HCT116 (cell line): ENCODE measurements around the gene CAPNS1. TPM values are rescaled to one million over a fixed set of nuclear protein-coding genes. Genes with fewer than 3 reads are reported as not detected.
"Not testable (repeated sequence)": the region's sequence is repeated elsewhere in the genome, so short reads cannot be mapped to it uniquely, and the experiment has no call there.

Experiments used
- ATAC-seq: fragments of 200-7000 bp; cut with Tn5 transposase; 2 replicates; pipeline ENCODE4 v1.9.1; 2020; ENCODE audit warnings: mild to moderate bottlenecking, moderate library complexity
- BruUV-seq: library from RNA; stranded (reverse); fragments of 400-500 nt; replicated peaks from 2 replicates; lab custom pipeline; 2021; lab: Mats Ljungman, UMichigan
- CTCF ChIA-PET: fragments of 300-600 bp; sonication (Branson Sonifier 250); formaldehyde crosslinking; loops from one replicate; lab custom pipeline; 2021; ENCODE audit warnings: antibody characterized with exemption; lab: Charles Lee
- POLR2A ChIA-PET: fragments of 300-600, 350-600 bp; sonication (Branson Sonifier 250); formaldehyde crosslinking; loops from one replicate; lab custom pipeline; 2021; ENCODE audit warnings: antibody characterized with exemption; lab: Charles Lee
- RAD21 ChIA-PET, 2 experiments: fragments of 300-600 bp; sonication (Branson Sonifier 250); formaldehyde crosslinking; loops; one replicate each; lab custom pipeline; 2023; ENCODE audit warnings: low total read pairs in 2 of 2; ENCODE audit not compliant: uncharacterized antibody in 2 of 2, unreplicated experiment in 2 of 2, low non-redundant PET in 1 of 2; lab: Charles Lee
- DNase-seq: peaks from one replicate; pipeline ENCODE4 v3.0.0-alpha.2; 2010; ENCODE audit warnings: low read depth, low spot score
- H2AFZ ChIP-seq: fragments of 200-600 bp; shearing (Covaris generic), sonication (generic); 2 replicates; pipeline ENCODE4 v1.6.1; 2017; ENCODE audit warnings: low read depth, mixed run types, mixed read lengths, antibody characterized with exemption, low read length; ENCODE audit not compliant: poor library complexity, severe bottlenecking
- H3K27ac ChIP-seq: 2 replicates; pipeline ENCODE4 v1.5.1; 2012; ENCODE audit warnings: low read depth, low read length
- H3K27me3 ChIP-seq: fragments of 200-600 bp; sonication (generic); 2 replicates; pipeline ENCODE4 v1.6.1; 2016; ENCODE audit warnings: mixed run types, low read length, mixed read lengths; ENCODE audit not compliant: insufficient read depth
- H3K36me3 ChIP-seq, 2 experiments: fragments of 200-500 bp in 1 of 2; fragments of 200-600 bp in 1 of 2; sonication (Bioruptor generic) in 1 of 2; sonication (generic) in 1 of 2; 2 replicates each; pipeline versions ENCODE4 v1.5.1 to v1.6.1; 2014 to 2016; ENCODE audit warnings: low read length in 2 of 2, inconsistent platforms in 1 of 2, mixed read lengths in 1 of 2, mixed run types in 1 of 2; ENCODE audit not compliant: insufficient read depth in 2 of 2, control insufficient read depth in 1 of 2
- H3K4me1 ChIP-seq, 2 experiments: fragments of 200-600 bp in 1 of 2; sonication (generic) in 1 of 2; 2 replicates each; pipeline versions ENCODE4 v1.5.1 to v1.6.1; 2012 to 2017; ENCODE audit warnings: low read length in 2 of 2, inconsistent platforms in 1 of 2, mild to moderate bottlenecking in 1 of 2, mixed read lengths in 1 of 2, mixed run types in 1 of 2, moderate library complexity in 1 of 2; ENCODE audit not compliant: insufficient read depth in 2 of 2, control insufficient read depth in 1 of 2
- H3K4me2 ChIP-seq: fragments of 200-600 bp; sonication (generic); 2 replicates; pipeline ENCODE4 v1.6.1; 2017; ENCODE audit warnings: mixed run types, low read length, mixed read lengths
- H3K4me3 ChIP-seq, 2 experiments: fragments of 200-600 bp in 1 of 2; sonication (generic) in 1 of 2; replicated peaks in 1 of 2; 2 replicates each; pipeline ENCODE4 v1.5.1; 2011 to 2016; ENCODE audit warnings: low read length in 2 of 2, control low read depth in 1 of 2, low read depth in 1 of 2, mild to moderate bottlenecking in 1 of 2, mixed read lengths in 1 of 2, mixed run types in 1 of 2
- H3K79me2 ChIP-seq: fragments of 200-600 bp; sonication (generic); 2 replicates; pipeline ENCODE4 v1.6.1; 2017; ENCODE audit warnings: mild to moderate bottlenecking, mixed run types, low read length, moderate library complexity, mixed read lengths; ENCODE audit not compliant: insufficient read depth
- H3K9ac ChIP-seq: fragments of 200-600 bp; sonication (generic); 2 replicates; pipeline ENCODE4 v1.6.1; 2016; ENCODE audit warnings: low read length, mixed read lengths
- H3K9me2 ChIP-seq: fragments of 200-600 bp; sonication (generic), shearing (Covaris generic); 2 replicates; pipeline ENCODE4 v1.6.1; 2017; ENCODE audit warnings: mixed run types, mild to moderate bottlenecking, moderate library complexity; ENCODE audit not compliant: insufficient read depth
- H3K9me3 ChIP-seq, 2 experiments: fragments of 200-500 bp in 1 of 2; fragments of 200-600 bp in 1 of 2; sonication (Bioruptor generic) in 1 of 2; sonication (generic) in 1 of 2; 2 replicates each; pipeline ENCODE4 v1.6.1; 2014 to 2017; ENCODE audit warnings: low read length in 2 of 2, mixed read lengths in 2 of 2, inconsistent platforms in 1 of 2, low read depth in 1 of 2, mild to moderate bottlenecking in 1 of 2, mixed run types in 1 of 2, moderate library complexity in 1 of 2; ENCODE audit not compliant: control insufficient read depth in 1 of 2, insufficient read depth in 1 of 2
- H4K20me1 ChIP-seq: fragments of 200-600 bp; sonication (generic), shearing (Covaris generic); 2 replicates; pipeline ENCODE4 v1.6.1; 2017; ENCODE audit warnings: mixed run types, mild to moderate bottlenecking, moderate library complexity; ENCODE audit not compliant: insufficient read depth
- EGR1 ChIP-seq: IDR thresholded peaks from 2 replicates; pipeline ENCODE4 v1.6.1; 2012; ENCODE audit warnings: low read depth
- ELF1 ChIP-seq: IDR thresholded peaks from 2 replicates; pipeline ENCODE4 v1.6.1; 2012; ENCODE audit warnings: low read depth, borderline replicate concordance
- EZH2 ChIP-seq: fragments of 200-600 bp; sonication (generic); IDR thresholded peaks from 2 replicates; pipeline ENCODE4 v1.6.1; 2017; ENCODE audit warnings: antibody characterized with exemption, mixed run types
- FOSL1 ChIP-seq: IDR thresholded peaks from 2 replicates; pipeline ENCODE4 v1.6.1; 2012; ENCODE audit warnings: low read depth
- JUND ChIP-seq: IDR thresholded peaks from 2 replicates; pipeline ENCODE4 v1.6.1; 2012
- POLR2AphosphoS5 ChIP-seq: IDR thresholded peaks from 2 replicates; pipeline ENCODE4 v1.6.1; 2011; ENCODE audit warnings: mild to moderate bottlenecking, low read depth, low read length, moderate library complexity
- SIN3A ChIP-seq: IDR thresholded peaks from 2 replicates; pipeline ENCODE4 v1.6.1; 2012; ENCODE audit warnings: low read depth
- TCF7L2 ChIP-seq: IDR thresholded peaks from 2 replicates; pipeline ENCODE4 v1.7.0; 2011; ENCODE audit warnings: borderline replicate concordance, inconsistent platforms; ENCODE audit not compliant: insufficient read depth, insufficient read length; ENCODE audit errors: extremely low read depth
- YY1 ChIP-seq: IDR thresholded peaks from 2 replicates; pipeline ENCODE4 v1.6.1; 2011; ENCODE audit warnings: low read length, low read depth, moderate library complexity, mild to moderate bottlenecking; ENCODE audit not compliant: insufficient replicate concordance; ENCODE audit errors: extremely low read depth
- intact Hi-C: fragments of 100-400 bp; cut with micrococcal nuclease; formaldehyde crosslinking; loops from 2 replicates; pipeline ENCODE4 v1.10.0; 2022
- total RNA-seq: library from RNA; stranded (reverse); gene quantifications from one replicate; pipeline ENCODE4 v1.2.1, GENCODE V29; 2021; ENCODE audit not compliant: unreplicated experiment

CAPNS1 gene
- total RNA-seq, 1 experiment from 2014 or later, result 621 TPM

- H4K20me1 ChIP-seq, H3K36me3 ChIP-seq, BruUV-seq, H3K27ac ChIP-seq, POLR2A ChIA-PET, H2AFZ ChIP-seq, H3K4me2 ChIP-seq, H3K9me3 ChIP-seq, H3K9ac ChIP-seq, intact Hi-C loops, DNase-seq, H3K27me3 ChIP-seq, H3K79me2 ChIP-seq, H3K4me3 ChIP-seq, RAD21 ChIA-PET, CTCF ChIA-PET, ATAC-seq, H3K9me2 ChIP-seq: not testable (repeated sequence)
- H3K4me1 ChIP-seq, result peaks cover 15 to 28% of the 10 kb centered on the region in 2 experiments
Observed at GRCh38 chr19:36179077-36179476, 39.2 kb downstream of the CAPNS1 start.

- no peaks in the 10 kb centered on the region for H3K79me2 ChIP-seq
- intact Hi-C loops, result no loop called here
- no peaks in the 10 kb centered on the region for H3K9me2 ChIP-seq
- H2AFZ ChIP-seq, result no peak overlapping the region
- H3K4me2 ChIP-seq, result peak overlapping the region; percentile 64
- H3K4me3 ChIP-seq, result peak overlapping the region in 1 of 2 experiments; percentile 5; a peak in 1 of 4 replicates
- H3K27ac ChIP-seq, result peak overlapping the region; percentile 58; the same call in 1 of the 2 replicates
- H3K9me3 ChIP-seq, result no peaks in the 10 kb centered on the region
- RAD21 ChIA-PET, result no interaction called here
- CTCF ChIA-PET, result no interaction called here
- TF ChIP-seq SIN3A (0 out of 2 replicates have a peak, but pooled peaks have one; percentile 31), JUND (peak; percentile 25; the same call in 1 of the 2 replicates), POLR2AphosphoS5 (0 out of 2 replicates have a peak, but pooled peaks have one; percentile 15), EGR1 (no peak), TCF7L2 (no peak), YY1 (no peak), FOSL1 (peak; percentile 24; the same call in 1 of the 2 replicates), ELF1 (peak; percentile 37), EZH2 (no peak)
- peaks cover 15 to 45% of the 10 kb centered on the region in 2 experiments for H3K4me1 ChIP-seq
- DNase-seq (peak; percentile 45), ATAC-seq (peak; percentile 90)
- H3K9ac ChIP-seq, result peak overlapping the region; percentile 56
- no peaks in the 10 kb centered on the region for H4K20me1 ChIP-seq
- BruUV-seq, result no TSS peak
- POLR2A ChIA-PET, result no interaction called here
- H3K27me3 ChIP-seq, result no peaks in the 10 kb centered on the region
- H3K36me3 ChIP-seq, result no peaks in the 10 kb centered on the region
Observed at GRCh38 chr19:36182612-36183244, 42.9 kb downstream of the CAPNS1 start.
